Measurements from ENCODE around the gene KAT8. TPM values are rescaled to one million over a fixed set of nuclear protein-coding genes. Genes with fewer than 3 reads are reported as not detected.
"Not testable (repeated sequence)": the region's sequence is repeated elsewhere in the genome, so short reads cannot be mapped to it uniquely, and the experiment has no call there.

Gene KAT8
- total RNA-seq, 1 experiment from 2014 or later, result 44.9 TPM

DNA sequence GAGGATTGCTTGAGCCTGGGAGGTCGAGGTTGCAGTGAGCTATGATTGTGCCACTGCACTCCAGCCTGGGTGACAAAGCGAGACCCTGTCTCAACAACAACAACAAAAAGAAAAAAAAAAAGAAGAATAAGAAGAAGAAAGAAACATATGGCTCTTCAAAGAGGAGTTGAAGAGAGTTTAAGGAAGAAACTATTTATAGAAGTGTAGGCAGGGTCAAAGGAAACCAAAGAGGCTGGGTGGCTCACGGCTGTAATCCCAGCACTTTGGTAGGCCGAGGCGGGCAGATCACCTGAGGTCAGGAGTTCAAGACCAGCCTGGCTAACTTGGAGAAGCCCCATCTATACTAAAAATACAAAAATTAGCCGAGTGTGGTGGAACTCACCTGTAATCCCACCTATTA, 33.5 kb downstream of the KAT8 start:
- H4K20me1 ChIP-seq (ENCODE audit: insufficient read depth); H3K9ac ChIP-seq (ENCODE audit: low read length); intact Hi-C loops (cut with micrococcal nuclease); BruUV-seq (replicated peaks); H3K9me3 ChIP-seq (ENCODE audit: control insufficient read depth in 1 of 2, insufficient read depth in 1 of 2, low read depth in 1 of 2, low read length in 2 of 2); H3K27me3 ChIP-seq (ENCODE audit: insufficient read depth, low read length); RAD21 ChIA-PET (ENCODE audit: low non-redundant PET in 1 of 2, low total read pairs in 2 of 2, uncharacterized antibody in 2 of 2, unreplicated experiment in 2 of 2); H3K9me2 ChIP-seq (ENCODE audit: insufficient read depth); ATAC-seq; H3K36me3 ChIP-seq (ENCODE audit: control insufficient read depth in 1 of 2, insufficient read depth in 2 of 2, low read length in 2 of 2); H3K4me2 ChIP-seq (ENCODE audit: low read length); H2AFZ ChIP-seq (ENCODE audit: low read depth, low read length, poor library complexity, severe bottlenecking); H3K27ac ChIP-seq (ENCODE audit: low read depth, low read length); H3K4me3 ChIP-seq (replicated peaks in 1 of 2; ENCODE audit: low read depth in 1 of 2, low read length in 2 of 2); H3K79me2 ChIP-seq (ENCODE audit: insufficient read depth, low read length); DNase-seq (ENCODE audit: low read depth, low spot score); CTCF ChIA-PET: not testable (repeated sequence)
- H3K4me1 ChIP-seq (ENCODE audit: control insufficient read depth in 1 of 2, insufficient read depth in 2 of 2, low read length in 2 of 2), result peaks cover 14 to 29% of the 10 kb centered on the region in 2 experiments; a peak in 3 of 4 replicates
- POLR2A ChIA-PET, result interaction anchor here (1.2 kb wide), 1 partner anchor 29 kb away, joined by 3 read pairs; the partner anchor contains the start of gene FUS

DNA sequence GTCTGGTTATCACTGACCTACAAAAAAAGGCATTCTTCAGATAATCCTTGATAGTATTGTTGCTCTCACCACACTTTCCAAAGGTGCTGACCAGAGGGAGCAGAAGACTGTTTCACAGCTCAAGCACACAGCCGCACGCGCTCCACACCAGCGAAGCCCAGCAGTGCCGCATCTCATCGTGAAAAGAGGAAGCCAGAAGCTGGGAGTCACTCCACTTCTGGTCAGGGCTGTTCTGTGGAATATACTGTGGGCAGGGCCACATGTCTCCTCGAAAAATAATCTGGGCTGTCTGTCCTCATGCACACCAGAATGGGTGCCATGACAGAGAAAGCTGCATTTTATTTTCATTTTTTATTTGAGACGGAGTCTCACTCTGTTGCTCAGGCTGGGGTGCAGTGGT, 39.7 kb downstream of the KAT8 start:
- no peak overlapping the region for H2AFZ ChIP-seq (ENCODE audit: low read depth, low read length, poor library complexity, severe bottlenecking)
- CTCF ChIA-PET, result interaction anchor here (3.9 kb wide), 1 partner anchor 15 kb away, joined by 20 read pairs; no protein-coding TSS in a partner anchor
- no peaks in the 10 kb centered on the region for H3K36me3 ChIP-seq (ENCODE audit: control insufficient read depth in 1 of 2, insufficient read depth in 2 of 2, low read length in 2 of 2)
- ATAC-seq, result no peak
- no peaks in the 10 kb centered on the region for H3K27me3 ChIP-seq (ENCODE audit: insufficient read depth, low read length)
- POLR2A ChIA-PET, result no interaction called here
- intact Hi-C loops (cut with micrococcal nuclease), result no loop called here
- H3K4me3 ChIP-seq (replicated peaks in 1 of 2; ENCODE audit: low read depth in 1 of 2, low read length in 2 of 2), result no peak overlapping the region
- no peak overlapping the region for H3K9ac ChIP-seq (ENCODE audit: low read length)
- H3K9me3 ChIP-seq (ENCODE audit: control insufficient read depth in 1 of 2, insufficient read depth in 1 of 2, low read depth in 1 of 2, low read length in 2 of 2), result no peaks in the 10 kb centered on the region
- DNase-seq (ENCODE audit: low read depth, low spot score), result no peak
- H3K4me2 ChIP-seq (ENCODE audit: low read length), result no peak overlapping the region
- no peaks in the 10 kb centered on the region for H4K20me1 ChIP-seq (ENCODE audit: insufficient read depth)
- no peak overlapping the region for H3K27ac ChIP-seq (ENCODE audit: low read depth, low read length)
- TF ChIP-seq SRF (IDR thresholded peaks at IDR 0.05; ENCODE audit: low read depth) (no peak), ELF1 (IDR thresholded peaks at IDR 0.05; ENCODE audit: borderline replicate concordance, low read depth) (no peak), CBX3 (IDR thresholded peaks at IDR 0.05; ENCODE audit: low read depth) (no peak), EZH2phosphoT487 (IDR thresholded peaks at IDR 0.05; ENCODE audit: borderline replicate concordance) (no peak), JUND (IDR thresholded peaks at IDR 0.05) (no peak), SP1 (IDR thresholded peaks at IDR 0.05; ENCODE audit: low read depth) (no peak), RAD21 (IDR thresholded peaks at IDR 0.05; ENCODE audit: low read depth) (no peak), EZH2 (IDR thresholded peaks at IDR 0.05) (no peak), TCF7L2 (IDR thresholded peaks at IDR 0.05; ENCODE audit: borderline replicate concordance, extremely low read depth, insufficient read depth, insufficient read length) (no peak)
- TF ChIP-seq, protein P1, sequence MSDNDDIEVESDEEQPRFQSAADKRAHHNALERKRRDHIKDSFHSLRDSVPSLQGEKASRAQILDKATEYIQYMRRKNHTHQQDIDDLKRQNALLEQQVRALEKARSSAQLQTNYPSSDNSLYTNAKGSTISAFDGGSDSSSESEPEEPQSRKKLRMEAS (IDR thresholded peaks at IDR 0.05), result no peak
- RAD21 ChIA-PET (ENCODE audit: low non-redundant PET in 1 of 2, low total read pairs in 2 of 2, uncharacterized antibody in 2 of 2, unreplicated experiment in 2 of 2), result no interaction called here
- no peaks in the 10 kb centered on the region for H3K9me2 ChIP-seq (ENCODE audit: insufficient read depth)
- no peaks in the 10 kb centered on the region for H3K79me2 ChIP-seq (ENCODE audit: insufficient read depth, low read length)
- BruUV-seq (replicated peaks), result no TSS peak
- no peaks in the 10 kb centered on the region for H3K4me1 ChIP-seq (ENCODE audit: control insufficient read depth in 1 of 2, insufficient read depth in 2 of 2, low read length in 2 of 2)
